HG02938 (cell line): ENCODE data around the gene TACC2.

Experiments used
- ATAC-seq: cut with Tn5 transposase; IDR thresholded peaks from one replicate; pipeline ENCODE4 v1.9.1; 2021; ENCODE audit warnings: mild to moderate bottlenecking, moderate library complexity; ENCODE audit not compliant: unreplicated experiment

The TACC2 gene

GRCh38 chr10:122288917-122289316 lies 300.0 kb downstream of the TACC2 start:
- no peak for ATAC-seq

- ATAC-seq, result no peak
These were observed 301.4 kb downstream of the TACC2 start for GRCh38 chr10:122290334-122290733.

- no peak for ATAC-seq
These were observed 302.0 kb downstream of the TACC2 start for GRCh38 chr10:122290833-122291532.

GRCh38 chr10:122291739-122292138 lies 302.8 kb downstream of the TACC2 start:
- no peak for ATAC-seq

GRCh38 chr10:122292376-122292775 lies 303.4 kb downstream of the TACC2 start:
- ATAC-seq, result no peak

GRCh38 chr10:122293156-122293960 lies 304.4 kb downstream of the TACC2 start:
- no peak for ATAC-seq

- no peak for ATAC-seq
These were observed 305.0 kb downstream of the TACC2 start for GRCh38 chr10:122293961-122294380.

GRCh38 chr10:122294511-122295450 lies 305.8 kb downstream of the TACC2 start:
- no peak for ATAC-seq

- no peak for ATAC-seq
These were observed 306.5 kb downstream of the TACC2 start for GRCh38 chr10:122295451-122295809.

GRCh38 chr10:122296363-122297120 lies 307.6 kb downstream of the TACC2 start:
- ATAC-seq, result no peak

- ATAC-seq, result no peak
These were observed 308.6 kb downstream of the TACC2 start for GRCh38 chr10:122297583-122297982.

GRCh38 chr10:122298206-122298597 lies 309.2 kb downstream of the TACC2 start:
- no peak for ATAC-seq

GRCh38 chr10:122298598-122299301 lies 309.8 kb downstream of the TACC2 start:
- peak; percentile 87 for ATAC-seq

GRCh38 chr10:122299423-122300075 lies 310.6 kb downstream of the TACC2 start:
- no peak for ATAC-seq

- no peak for ATAC-seq
These were observed 312.3 kb downstream of the TACC2 start for GRCh38 chr10:122301055-122301810.

GRCh38 chr10:122301811-122302115 lies 312.8 kb downstream of the TACC2 start:
- no peak for ATAC-seq

GRCh38 chr10:122302315-122302714 lies 313.4 kb downstream of the TACC2 start:
- ATAC-seq, result no peak

- ATAC-seq, result no peak
These were observed 314.5 kb downstream of the TACC2 start for GRCh38 chr10:122303271-122304053.
